Measurements from ENCODE around the gene TSSK2.

Gene TSSK2

DNA sequence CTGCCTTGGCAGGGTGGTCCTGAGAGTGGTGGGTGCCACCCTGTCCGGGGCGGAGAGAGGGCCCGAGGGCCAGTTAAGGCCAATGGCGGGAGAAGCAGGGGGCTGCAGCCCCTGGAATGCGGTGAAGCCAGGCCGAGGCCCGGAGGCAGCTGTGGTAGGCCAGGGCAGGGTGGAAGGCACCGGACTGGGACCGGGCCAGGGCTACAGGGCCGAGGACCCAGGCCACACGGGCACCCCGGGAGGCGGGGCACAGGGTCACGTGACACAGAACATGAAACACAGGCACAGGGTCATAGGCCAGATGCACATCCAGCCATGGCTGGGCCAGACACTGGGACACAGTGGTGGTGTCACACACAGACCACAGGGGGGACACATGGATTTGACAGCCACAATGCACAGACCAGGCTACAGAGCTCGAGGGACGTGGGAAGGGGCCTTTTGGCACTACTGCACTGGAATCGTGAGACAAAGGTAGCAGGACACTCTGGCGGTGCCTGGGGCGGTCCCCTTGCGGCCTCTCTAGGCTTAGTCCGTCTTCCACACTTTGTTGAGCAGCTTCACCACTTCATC, 44.6 kb downstream of the TSSK2 start:
- no peaks in the 10 kb centered on the region for H3K9me3 ChIP-seq (ENCODE audit: control insufficient read depth, low read length)
- no peaks in the 10 kb centered on the region for H3K27me3 ChIP-seq (replicated peaks; ENCODE audit: control insufficient read depth, insufficient read depth, low read length, poor library complexity, severe bottlenecking)
- H3K36me3 ChIP-seq (ENCODE audit: control insufficient read depth, insufficient read depth, low read length) = no peaks in the 10 kb centered on the region
- no peak overlapping the region for H3K27ac ChIP-seq (ENCODE audit: insufficient read depth, low read length, poor library complexity, severe bottlenecking)
- H3K4me3 ChIP-seq (ENCODE audit: insufficient read depth, low read depth, low read length, poor library complexity, severe bottlenecking) = no peak overlapping the region
- H3K4me1 ChIP-seq (ENCODE audit: control insufficient read depth, insufficient read depth, low read length, poor library complexity, severe bottlenecking) = peaks cover 29% of the 10 kb centered on the region
- DNase-seq = no peak

DNA sequence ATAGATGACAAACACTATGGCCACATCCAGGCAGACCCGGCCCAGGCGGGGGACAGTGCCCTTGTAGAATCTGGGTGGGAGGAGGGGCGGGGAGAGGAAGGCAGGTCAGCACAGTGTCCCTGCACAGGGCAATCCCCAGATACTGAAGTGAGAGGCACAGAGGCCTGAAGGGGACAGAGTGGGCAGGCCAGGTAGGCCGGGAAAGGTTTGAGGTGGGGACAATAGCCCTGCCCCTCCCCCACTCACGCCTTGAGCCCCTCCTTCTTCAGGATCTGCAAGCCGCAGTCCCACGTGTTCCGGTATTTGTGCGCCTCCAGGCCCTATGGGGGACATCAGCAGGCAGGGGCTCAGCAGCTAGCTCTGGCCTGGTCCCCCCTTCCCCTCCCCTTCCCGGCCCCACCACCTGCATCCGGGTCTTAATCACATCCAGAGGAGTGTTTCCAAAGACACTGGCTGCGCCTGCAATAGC, 45.1 kb downstream of the TSSK2 start:
- no peak overlapping the region for H3K27ac ChIP-seq (ENCODE audit: insufficient read depth, low read length, poor library complexity, severe bottlenecking)
- H3K4me3 ChIP-seq (ENCODE audit: insufficient read depth, low read depth, low read length, poor library complexity, severe bottlenecking) = no peak overlapping the region
- no peaks in the 10 kb centered on the region for H3K36me3 ChIP-seq (ENCODE audit: control insufficient read depth, insufficient read depth, low read length)
- H3K4me1 ChIP-seq (ENCODE audit: control insufficient read depth, insufficient read depth, low read length, poor library complexity, severe bottlenecking) = peaks cover 24% of the 10 kb centered on the region
- no peak for DNase-seq
- no peaks in the 10 kb centered on the region for H3K27me3 ChIP-seq (replicated peaks; ENCODE audit: control insufficient read depth, insufficient read depth, low read length, poor library complexity, severe bottlenecking)
- H3K9me3 ChIP-seq (ENCODE audit: control insufficient read depth, low read length) = no peaks in the 10 kb centered on the region

DNA sequence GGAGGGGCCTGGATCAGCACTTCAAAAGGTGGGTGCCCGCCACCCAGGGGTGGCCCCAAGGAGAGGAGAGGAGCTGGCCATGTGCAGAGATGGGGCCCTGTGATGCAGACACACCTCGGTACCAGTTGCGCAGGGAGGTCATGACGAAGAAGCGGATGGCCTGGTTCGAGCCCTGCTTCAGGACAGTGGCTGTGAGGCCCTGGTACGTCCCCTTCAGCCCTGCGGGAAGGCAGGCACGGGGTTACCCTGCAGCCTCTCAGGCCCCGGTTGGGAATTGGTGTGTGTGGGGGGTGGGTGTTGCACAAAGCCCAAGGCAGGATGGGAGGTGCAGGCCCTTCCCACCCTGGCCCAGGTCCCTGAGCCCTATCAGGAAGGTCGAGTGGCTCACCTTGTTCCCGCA, 45.6 kb downstream of the TSSK2 start:
- H3K27me3 ChIP-seq (replicated peaks; ENCODE audit: control insufficient read depth, insufficient read depth, low read length, poor library complexity, severe bottlenecking) = no peaks in the 10 kb centered on the region
- DNase-seq = no peak
- peaks cover 23% of the 10 kb centered on the region for H3K4me1 ChIP-seq (ENCODE audit: control insufficient read depth, insufficient read depth, low read length, poor library complexity, severe bottlenecking)
- no peaks in the 10 kb centered on the region for H3K36me3 ChIP-seq (ENCODE audit: control insufficient read depth, insufficient read depth, low read length)
- no peaks in the 10 kb centered on the region for H3K9me3 ChIP-seq (ENCODE audit: control insufficient read depth, low read length)
- no peak overlapping the region for H3K4me3 ChIP-seq (ENCODE audit: insufficient read depth, low read depth, low read length, poor library complexity, severe bottlenecking)
- H3K27ac ChIP-seq (ENCODE audit: insufficient read depth, low read length, poor library complexity, severe bottlenecking) = no peak overlapping the region

GRCh38 chr22:19177164-19178064, 46.3 kb downstream of the TSSK2 start:
- H3K27me3 ChIP-seq (replicated peaks; ENCODE audit: control insufficient read depth, insufficient read depth, low read length, poor library complexity, severe bottlenecking) = no peaks in the 10 kb centered on the region
- no peak for DNase-seq
- H3K9me3 ChIP-seq (ENCODE audit: control insufficient read depth, low read length) = no peaks in the 10 kb centered on the region
- no peaks in the 10 kb centered on the region for H3K36me3 ChIP-seq (ENCODE audit: control insufficient read depth, insufficient read depth, low read length)
- peaks cover 21% of the 10 kb centered on the region for H3K4me1 ChIP-seq (ENCODE audit: control insufficient read depth, insufficient read depth, low read length, poor library complexity, severe bottlenecking)
- H3K4me3 ChIP-seq (ENCODE audit: insufficient read depth, low read depth, low read length, poor library complexity, severe bottlenecking) = peak overlapping the region; percentile 66
- H3K27ac ChIP-seq (ENCODE audit: insufficient read depth, low read length, poor library complexity, severe bottlenecking) = peak overlapping the region; percentile 39

DNA sequence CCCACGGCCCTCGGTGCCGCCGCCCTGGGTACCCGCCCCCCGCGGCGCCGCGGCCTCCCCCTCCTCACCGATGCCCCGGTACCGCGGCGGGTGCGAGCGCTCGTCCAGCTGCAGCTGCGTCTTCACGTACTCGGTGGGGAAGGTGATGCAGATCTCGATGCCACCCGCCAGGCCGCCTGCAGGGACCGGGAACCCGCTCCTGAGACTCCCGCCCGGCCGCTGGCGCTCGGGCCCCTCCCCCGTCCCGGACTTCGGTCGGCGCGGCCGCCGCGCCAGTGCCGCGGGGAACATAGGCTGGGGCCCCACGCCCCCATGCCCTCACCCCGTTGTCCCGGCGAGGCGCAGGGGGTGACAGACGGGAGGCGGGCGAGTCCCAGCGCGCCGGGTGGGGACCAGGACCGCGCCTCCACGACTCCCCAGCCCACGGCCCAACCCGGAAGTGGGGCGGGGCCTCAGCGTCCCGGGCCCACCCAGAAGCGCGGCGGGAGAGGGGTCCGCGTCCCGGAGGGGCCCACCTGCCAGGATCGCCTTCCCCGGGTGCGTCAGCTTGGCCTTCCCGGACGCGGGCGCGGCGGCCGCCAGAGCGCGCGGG, 47.1 kb downstream of the TSSK2 start:
- peak; percentile 48 to 53 (median 49) for DNase-seq
- peaks cover 16% of the 10 kb centered on the region for H3K4me1 ChIP-seq (ENCODE audit: control insufficient read depth, insufficient read depth, low read length, poor library complexity, severe bottlenecking)
- no peaks in the 10 kb centered on the region for H3K9me3 ChIP-seq (ENCODE audit: control insufficient read depth, low read length)
- no peaks in the 10 kb centered on the region for H3K36me3 ChIP-seq (ENCODE audit: control insufficient read depth, insufficient read depth, low read length)
- peak overlapping the region; percentile 66 for H3K4me3 ChIP-seq (ENCODE audit: insufficient read depth, low read depth, low read length, poor library complexity, severe bottlenecking)
- peak overlapping the region; percentile 39 for H3K27ac ChIP-seq (ENCODE audit: insufficient read depth, low read length, poor library complexity, severe bottlenecking)
- H3K27me3 ChIP-seq (replicated peaks; ENCODE audit: control insufficient read depth, insufficient read depth, low read length, poor library complexity, severe bottlenecking) = no peaks in the 10 kb centered on the region

DNA sequence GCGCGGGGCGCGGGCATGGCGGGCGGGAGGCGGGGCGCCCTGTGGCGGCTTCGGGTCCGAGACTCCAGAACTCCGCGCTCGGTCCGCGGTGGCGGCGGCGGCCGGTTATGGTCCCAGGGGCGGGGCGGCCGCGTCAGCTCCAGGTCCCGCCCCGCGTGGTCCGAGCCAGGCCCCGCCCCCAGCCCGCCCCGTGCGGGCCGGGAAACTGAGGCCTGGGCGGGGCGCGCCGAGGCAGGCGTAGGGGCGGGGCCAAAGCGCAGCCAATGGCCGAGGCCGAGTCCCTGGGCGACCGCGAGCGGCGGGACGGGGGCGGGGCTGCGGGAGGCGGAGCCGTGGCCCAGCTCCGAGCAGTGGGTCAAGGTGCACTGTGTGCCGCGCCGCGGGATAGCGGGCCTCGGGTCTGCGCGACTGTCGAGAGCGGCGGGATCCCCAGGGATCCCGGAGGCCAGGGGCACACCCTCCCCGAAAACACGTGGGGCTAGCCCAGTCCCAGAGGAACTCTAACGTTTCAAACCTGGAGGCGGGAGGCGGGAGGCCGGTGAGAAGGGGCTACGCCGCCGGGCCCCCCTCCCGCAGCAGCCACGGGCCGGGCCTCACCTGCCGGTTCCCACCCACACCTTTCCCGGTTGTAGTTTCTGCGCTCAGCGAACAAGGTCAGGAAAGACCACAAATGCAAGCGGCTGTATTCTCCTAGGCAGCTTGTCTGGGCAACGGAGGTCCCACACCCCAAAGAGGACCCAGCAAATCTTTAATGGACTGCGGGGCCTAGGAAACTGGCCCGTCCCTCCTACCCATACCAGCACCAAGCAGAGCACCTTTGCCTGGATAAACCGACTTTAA, 47.8 kb downstream of the TSSK2 start, which contains the start of gene SLC25A1:
SLC25A1 (minus strand) TSS at position 80 of the 840 bp plus-strand sequence; CDS start at position 17, 63 bp downstream.
- no peaks in the 10 kb centered on the region for H3K27me3 ChIP-seq (replicated peaks; ENCODE audit: control insufficient read depth, insufficient read depth, low read length, poor library complexity, severe bottlenecking)
- H3K4me3 ChIP-seq (ENCODE audit: insufficient read depth, low read depth, low read length, poor library complexity, severe bottlenecking) = peak within 1 kb of the TSS; percentile 66
- peaks cover 16% of the 10 kb centered on the region for H3K4me1 ChIP-seq (ENCODE audit: control insufficient read depth, insufficient read depth, low read length, poor library complexity, severe bottlenecking)
- H3K27ac ChIP-seq (ENCODE audit: insufficient read depth, low read length, poor library complexity, severe bottlenecking) = peak within 1 kb of the TSS; percentile 54
- peak; percentile 60 to 75 (median 62) for DNase-seq
- no peaks in the 10 kb centered on the region for H3K36me3 ChIP-seq (ENCODE audit: control insufficient read depth, insufficient read depth, low read length)
- no peaks in the 10 kb centered on the region for H3K9me3 ChIP-seq (ENCODE audit: control insufficient read depth, low read length)

GRCh38 chr22:19179497-19180048, 48.5 kb downstream of the TSSK2 start:
- H3K9me3 ChIP-seq (ENCODE audit: control insufficient read depth, low read length) = no peaks in the 10 kb centered on the region
- peaks cover 16% of the 10 kb centered on the region for H3K4me1 ChIP-seq (ENCODE audit: control insufficient read depth, insufficient read depth, low read length, poor library complexity, severe bottlenecking)
- no peaks in the 10 kb centered on the region for H3K27me3 ChIP-seq (replicated peaks; ENCODE audit: control insufficient read depth, insufficient read depth, low read length, poor library complexity, severe bottlenecking)
- no peak overlapping the region for H3K27ac ChIP-seq (ENCODE audit: insufficient read depth, low read length, poor library complexity, severe bottlenecking)
- peak in 1 of 3 donors; percentile 27 for DNase-seq
- H3K4me3 ChIP-seq (ENCODE audit: insufficient read depth, low read depth, low read length, poor library complexity, severe bottlenecking) = peak overlapping the region; percentile 63
- no peaks in the 10 kb centered on the region for H3K36me3 ChIP-seq (ENCODE audit: control insufficient read depth, insufficient read depth, low read length)

GRCh38 chr22:19180234-19180633, 49.1 kb downstream of the TSSK2 start:
- Histone ChIP-seq H3K27ac (ENCODE audit: insufficient read depth, low read length, poor library complexity, severe bottlenecking) (no peak overlapping the region), H3K27me3 (replicated peaks; ENCODE audit: control insufficient read depth, insufficient read depth, low read length, poor library complexity, severe bottlenecking) (no peaks in the 10 kb centered on the region), H3K4me1 (ENCODE audit: control insufficient read depth, insufficient read depth, low read length, poor library complexity, severe bottlenecking) (peaks cover 16% of the 10 kb centered on the region), H3K9me3 (ENCODE audit: control insufficient read depth, low read length) (no peaks in the 10 kb centered on the region), H3K36me3 (ENCODE audit: control insufficient read depth, insufficient read depth, low read length) (no peaks in the 10 kb centered on the region), H3K4me3 (ENCODE audit: insufficient read depth, low read depth, low read length, poor library complexity, severe bottlenecking) (no peak overlapping the region)
- DNase-seq = no peak

DNA sequence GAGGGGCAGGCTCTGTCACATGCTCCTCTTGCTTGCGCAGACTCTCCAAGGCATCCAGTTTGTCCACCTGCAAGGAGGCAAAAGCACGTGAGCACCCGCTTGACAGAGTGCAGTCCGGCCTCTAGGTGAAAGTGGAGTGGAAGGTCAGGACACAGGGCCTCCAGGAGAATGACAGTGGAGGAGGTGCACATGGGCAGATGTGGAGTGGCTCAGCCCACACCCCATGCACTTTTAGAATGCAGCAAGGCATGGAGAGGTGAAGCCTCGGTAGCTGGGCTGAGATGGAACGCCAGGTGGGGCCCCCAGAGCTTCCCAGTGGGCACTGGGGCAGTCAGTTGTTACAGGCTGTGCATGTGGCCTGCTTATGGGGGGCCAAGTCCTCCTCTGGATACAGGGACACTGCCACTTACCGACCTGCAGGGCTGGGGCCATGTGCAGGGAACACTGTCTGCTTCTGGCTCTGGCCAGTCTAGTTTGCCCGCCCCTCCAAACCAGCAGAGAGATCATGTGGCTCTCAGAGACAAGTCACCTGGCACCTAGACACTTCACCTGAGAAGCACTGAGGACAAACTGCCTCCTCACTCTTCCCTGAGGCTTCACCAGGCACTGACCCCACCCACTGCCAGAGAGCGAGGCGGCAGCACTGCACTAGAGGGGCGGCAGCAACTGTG, 49.8 kb downstream of the TSSK2 start:
- Histone ChIP-seq H3K36me3 (ENCODE audit: control insufficient read depth, insufficient read depth, low read length) (no peaks in the 10 kb centered on the region), H3K9me3 (ENCODE audit: control insufficient read depth, low read length) (no peaks in the 10 kb centered on the region), H3K4me1 (ENCODE audit: control insufficient read depth, insufficient read depth, low read length, poor library complexity, severe bottlenecking) (peaks cover 16% of the 10 kb centered on the region), H3K27ac (ENCODE audit: insufficient read depth, low read length, poor library complexity, severe bottlenecking) (no peak overlapping the region), H3K27me3 (replicated peaks; ENCODE audit: control insufficient read depth, insufficient read depth, low read length, poor library complexity, severe bottlenecking) (no peaks in the 10 kb centered on the region), H3K4me3 (ENCODE audit: insufficient read depth, low read depth, low read length, poor library complexity, severe bottlenecking) (no peak overlapping the region)
- no peak for DNase-seq

Data from effector memory CD4-positive, alpha-beta T cell (primary cell).